Cardiac muscle cell (in vitro differentiated cells and primary cell): ENCODE results near the gene FNBP1. TPM values are rescaled to one million over a fixed set of nuclear protein-coding genes. Genes with fewer than 3 reads are reported as not detected.

Experiments
- DNase-seq, 2 donors: peaks; one replicate each; pipeline versions ENCODE4 v3.0.0 to v3.0.0-alpha.2; 2010 to 2017; ENCODE audit warnings: low read depth in 1 of 2, low spot score in 1 of 2
- H3K27ac ChIP-seq: fragments of 200-600 bp; sonication (generic); 2 replicates; pipeline ENCODE4 v1.5.1; 2016
- H3K27me3 ChIP-seq: fragments of 200-600 bp; sonication (generic); 2 replicates; pipeline ENCODE4 v1.6.0; 2016; ENCODE audit warnings: control low read depth
- H3K36me3 ChIP-seq: fragments of 200-600 bp; sonication (generic); 2 replicates; pipeline ENCODE4 v1.5.1; 2016; ENCODE audit warnings: control low read depth
- H3K4me1 ChIP-seq: fragments of 200-600 bp; sonication (generic); 2 replicates; pipeline ENCODE4 v1.8.1; 2017; ENCODE audit warnings: low read depth, mild to moderate bottlenecking, mixed run types
- H3K4me3 ChIP-seq: fragments of 200-600 bp; sonication (generic); 2 replicates; pipeline ENCODE4 v1.5.1; 2016; ENCODE audit warnings: mild to moderate bottlenecking
- H3K9me3 ChIP-seq: fragments of 200-600 bp; sonication (generic); 2 replicates; pipeline ENCODE4 v1.5.1; 2017; ENCODE audit warnings: low read depth, mild to moderate bottlenecking, control low read depth
- CTCF ChIP-seq: IDR thresholded peaks from 2 replicates; pipeline ENCODE4 v1.5.1; 2012; ENCODE audit warnings: low read depth, mild to moderate bottlenecking, low read length
- polyA plus RNA-seq: library from polyadenylated mRNA; unstranded; fragments of >200 nt; fragmentation: Nextera tagmentation; extraction: Ambion mirVana; gene quantifications from 2 replicates; pipeline ENCODE4 v1.2.1, GENCODE V29; 2016
- total RNA-seq: library from RNA; depleted of rRNA; stranded (reverse); fragments of >200 nt; gene quantifications from 2 replicates; pipeline ENCODE4 v1.2.3, GENCODE V29; 2016

The FNBP1 gene
- total and polyA plus RNA-seq, 2 experiments from 2014 or later: 20.5 to 37.9 TPM

DNA sequence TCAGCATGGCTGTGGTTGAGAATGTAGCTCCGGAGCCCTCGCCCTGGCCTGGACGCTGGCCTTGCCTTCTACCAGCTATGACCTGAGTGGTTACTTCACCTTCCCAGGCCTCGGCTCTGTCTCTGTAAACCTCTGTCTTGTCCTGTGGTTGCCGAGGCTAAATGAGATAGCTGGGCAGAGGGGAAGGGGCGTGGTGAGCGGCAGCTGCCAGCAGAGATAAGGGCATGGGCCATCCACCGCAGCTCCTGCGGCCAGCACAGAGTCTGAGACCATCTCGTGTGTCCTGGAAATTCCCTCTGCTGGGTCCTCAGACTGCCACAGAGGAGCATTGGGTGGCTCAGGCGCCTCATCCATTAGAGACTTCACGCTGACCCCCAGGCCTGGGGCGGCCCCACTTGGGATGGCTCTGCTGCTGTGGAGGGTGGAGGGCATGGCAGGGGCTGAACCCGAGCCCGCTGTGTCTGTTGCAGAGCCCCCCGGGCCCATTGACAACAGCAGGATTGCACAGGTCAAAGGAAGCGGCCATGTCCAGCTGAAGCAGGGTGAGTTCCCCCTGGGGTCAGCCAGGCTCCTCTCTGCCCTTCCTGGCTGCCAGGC is 163.8 kb downstream of the FNBP1 start:
- no peak for DNase-seq
- Histone ChIP-seq H3K9me3 (no peaks in the 10 kb centered on the region), H3K36me3 (peaks cover 8% of the 10 kb centered on the region), H3K4me1 (peaks cover 5% of the 10 kb centered on the region), H3K27ac (no peak overlapping the region), H3K27me3 (no peaks in the 10 kb centered on the region), H3K4me3 (no peak overlapping the region)
- no peak for TF ChIP-seq CTCF

DNA sequence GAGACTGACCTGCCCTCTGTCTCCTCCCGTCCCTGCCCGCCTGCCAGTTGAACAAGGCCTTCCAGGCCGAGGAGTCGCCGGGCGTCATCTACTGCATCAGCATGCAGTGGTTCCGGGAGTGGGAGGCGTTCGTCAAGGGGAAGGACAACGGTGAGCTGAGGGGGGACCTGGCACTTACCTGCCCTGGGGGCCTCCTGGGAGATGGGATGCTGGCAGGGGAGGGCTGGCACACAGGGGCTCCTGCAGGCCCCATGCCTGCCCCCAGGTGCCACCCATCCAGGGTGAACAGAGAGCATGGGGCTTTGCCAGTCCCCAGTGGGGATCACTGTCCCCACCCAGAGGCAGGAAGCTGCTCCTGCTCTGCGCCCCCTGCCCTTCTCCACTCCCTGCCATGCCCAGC is 164.7 kb downstream of the FNBP1 start:
- no peaks in the 10 kb centered on the region for H3K4me1 ChIP-seq
- no peak for TF ChIP-seq CTCF
- no peak for DNase-seq
- peaks cover 12% of the 10 kb centered on the region for H3K36me3 ChIP-seq
- H3K27ac ChIP-seq: no peak overlapping the region
- H3K9me3 ChIP-seq: no peaks in the 10 kb centered on the region
- no peaks in the 10 kb centered on the region for H3K27me3 ChIP-seq
- no peak overlapping the region for H3K4me3 ChIP-seq

DNA sequence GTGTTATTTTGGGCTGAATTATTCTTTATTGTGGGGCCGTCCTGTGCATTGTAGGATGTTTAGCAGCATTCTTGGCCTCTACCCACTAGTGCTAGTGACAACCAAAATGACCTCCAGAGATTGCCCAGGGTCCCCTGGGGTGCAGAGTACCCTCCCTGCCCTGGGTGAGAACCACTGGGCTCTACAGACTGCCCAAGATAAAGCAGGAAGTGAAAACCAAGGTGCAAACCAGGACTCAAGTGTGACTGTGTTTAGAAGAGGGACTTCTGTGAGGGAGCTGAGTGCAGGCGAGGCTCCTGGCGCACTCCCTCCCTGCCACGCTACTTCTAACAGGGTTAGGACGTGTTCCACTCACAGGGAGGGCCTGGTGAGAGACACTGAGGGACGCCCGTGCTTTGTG is 166.2 kb downstream of the FNBP1 start:
- no peaks in the 10 kb centered on the region for H3K27me3 ChIP-seq
- no peaks in the 10 kb centered on the region for H3K9me3 ChIP-seq
- H3K4me1 ChIP-seq: no peaks in the 10 kb centered on the region
- no peak for DNase-seq
- TF ChIP-seq CTCF: no peak
- H3K36me3 ChIP-seq: peaks cover 12% of the 10 kb centered on the region
- H3K4me3 ChIP-seq: no peak overlapping the region
- no peak overlapping the region for H3K27ac ChIP-seq

DNA sequence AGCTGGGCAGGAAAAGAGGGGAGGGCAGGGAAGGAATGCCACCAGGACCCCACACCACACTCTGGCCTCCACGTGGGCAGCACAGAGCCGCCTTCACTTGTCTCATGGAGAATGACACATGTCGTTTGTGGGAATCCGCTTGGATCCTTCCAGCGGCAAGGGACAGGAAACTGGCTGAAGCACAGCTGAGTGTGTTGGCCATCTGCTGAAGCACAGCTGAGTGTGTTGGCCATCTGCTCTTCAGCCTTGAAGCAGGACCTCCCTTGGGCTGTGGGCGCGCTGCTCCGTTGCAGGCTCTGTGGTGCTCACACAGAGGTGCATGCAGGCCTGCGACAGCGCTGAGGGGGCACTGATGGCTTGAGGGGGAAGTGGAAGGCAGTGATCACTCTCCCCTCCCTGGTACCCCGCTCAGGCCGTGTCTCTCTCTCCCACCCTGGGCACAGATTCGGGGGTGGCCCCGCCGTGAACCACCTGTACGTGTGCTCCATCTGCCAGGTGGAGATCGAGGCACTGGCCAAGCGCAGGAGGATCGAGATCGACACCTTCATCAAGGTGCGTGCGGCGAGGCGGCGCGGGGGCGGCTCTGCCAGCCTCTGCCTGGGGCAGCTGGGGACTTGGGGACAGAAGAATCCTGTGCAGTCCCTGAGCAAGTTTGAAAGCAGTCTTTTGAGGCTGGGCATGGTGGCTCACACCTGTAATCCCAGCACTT is 167.1 kb downstream of the FNBP1 start:
- H3K4me3 ChIP-seq: no peak overlapping the region
- no peaks in the 10 kb centered on the region for H3K4me1 ChIP-seq
- no peaks in the 10 kb centered on the region for H3K9me3 ChIP-seq
- no peak for TF ChIP-seq CTCF
- no peak for DNase-seq
- H3K27me3 ChIP-seq: no peaks in the 10 kb centered on the region
- peaks cover 12% of the 10 kb centered on the region for H3K36me3 ChIP-seq
- no peak overlapping the region for H3K27ac ChIP-seq

DNA sequence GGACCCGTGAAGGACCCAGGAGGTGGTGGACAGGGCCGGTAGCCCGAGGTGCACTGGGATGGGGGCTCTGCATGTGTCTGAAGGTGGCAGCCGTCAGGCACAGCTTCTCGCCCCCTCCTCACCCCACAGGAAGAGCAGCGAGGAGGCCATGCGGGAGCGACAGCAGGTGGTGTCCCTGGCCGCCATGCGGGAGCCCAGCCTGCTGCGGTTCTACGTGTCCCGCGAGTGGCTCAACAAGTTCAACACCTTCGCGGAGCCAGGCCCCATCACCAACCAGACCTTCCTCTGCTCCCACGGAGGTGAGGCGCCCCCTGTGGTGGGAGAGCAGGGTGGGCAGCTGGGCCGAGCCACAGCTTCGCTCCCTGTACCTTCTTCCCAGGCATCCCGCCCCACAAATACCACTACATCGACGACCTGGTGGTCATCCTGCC is 167.8 kb downstream of the FNBP1 start:
- TF ChIP-seq CTCF: peak; percentile 30
- H3K9me3 ChIP-seq: no peaks in the 10 kb centered on the region
- no peak for DNase-seq
- no peaks in the 10 kb centered on the region for H3K4me1 ChIP-seq
- peaks cover 12% of the 10 kb centered on the region for H3K36me3 ChIP-seq
- H3K27ac ChIP-seq: no peak overlapping the region
- no peaks in the 10 kb centered on the region for H3K27me3 ChIP-seq
- H3K4me3 ChIP-seq: no peak overlapping the region
